Activated T-helper 1 cell treated with anti-CD3 and anti-CD28 coated beads, Interleukin-12 subunit alpha, Interleukin-12 subunit beta, Interleukin-2, Interleukin-4 antibody, amounts not matched to agents 30 ng/mL and 10 ng/mL and 1 ng/mL, durations not matched to agents 14 hours and 24 hours and 36 hours (primary cell): Measurements from ENCODE around the gene PTPN21. TPM values are rescaled to one million over a fixed set of nuclear protein-coding genes. Genes with fewer than 3 reads are reported as not detected.

Experiments
- DNase-seq: peaks from one replicate; pipeline ENCODE4 v3.0.0; 2021; ENCODE audit warnings: low spot score
- H3K27ac Mint-ChIP-seq: one replicate; pipeline ENCODE4 v1.8.0; 2021; ENCODE audit warnings: mild to moderate bottlenecking, mixed read lengths
- H3K27me3 Mint-ChIP-seq: one replicate; pipeline ENCODE4 v1.8.0; 2022; ENCODE audit warnings: mild to moderate bottlenecking, moderate library complexity, mixed read lengths; ENCODE audit not compliant: insufficient read depth
- H3K36me3 Mint-ChIP-seq: one replicate; pipeline ENCODE4 v1.8.0; 2021; ENCODE audit warnings: low read depth, mixed read lengths
- H3K4me1 Mint-ChIP-seq: one replicate; pipeline ENCODE4 v1.8.0; 2021; ENCODE audit warnings: low read depth, mixed read lengths
- H3K4me3 Mint-ChIP-seq: one replicate; pipeline ENCODE4 v1.8.0; 2021; ENCODE audit warnings: mild to moderate bottlenecking, moderate library complexity, mixed read lengths
- H3K9me3 Mint-ChIP-seq: one replicate; pipeline ENCODE4 v1.8.0; 2021; ENCODE audit warnings: mixed read lengths
- intact Hi-C: fragments of 100-400 bp; cut with micrococcal nuclease; formaldehyde crosslinking; loops from one replicate; pipeline ENCODE4 v1.15.1; 2024
- total RNA-seq: library from RNA; stranded (reverse); gene quantifications from 2 replicates; pipeline ENCODE4 v1.2.3, GENCODE V29; 2022

The PTPN21 gene
- total RNA-seq, 1 donor from 2014 or later, result 0.31 TPM

- Mint-ChIP-seq H3K9me3 (no peaks in the 10 kb centered on the region), H3K36me3 (no peaks in the 10 kb centered on the region), H3K27me3 (peaks cover 9% of the 10 kb centered on the region), H3K4me3 (no peak overlapping the region), H3K4me1 (no peaks in the 10 kb centered on the region), H3K27ac (no peak overlapping the region)
- DNase-seq, result no peak
- intact Hi-C loops, result no loop called here
These were observed 36.0 kb downstream of the PTPN21 start for GRCh38 chr14:88518592-88519512.

- H3K4me1 Mint-ChIP-seq, result no peaks in the 10 kb centered on the region
- H3K27me3 Mint-ChIP-seq, result peaks cover 6% of the 10 kb centered on the region
- H3K4me3 Mint-ChIP-seq, result no peak overlapping the region
- H3K36me3 Mint-ChIP-seq, result no peaks in the 10 kb centered on the region
- H3K27ac Mint-ChIP-seq, result no peak overlapping the region
- no peaks in the 10 kb centered on the region for H3K9me3 Mint-ChIP-seq
- intact Hi-C loops, result no loop called here
- no peak for DNase-seq
These were observed 37.9 kb downstream of the PTPN21 start for GRCh38 chr14:88516861-88517357.

GRCh38 chr14:88515499-88516221 is 39.1 kb downstream of the PTPN21 start:
- H3K27me3 Mint-ChIP-seq, result peaks cover 6% of the 10 kb centered on the region
- H3K4me1 Mint-ChIP-seq, result no peaks in the 10 kb centered on the region
- H3K9me3 Mint-ChIP-seq, result no peaks in the 10 kb centered on the region
- H3K27ac Mint-ChIP-seq, result no peak overlapping the region
- no peak for DNase-seq
- no peak overlapping the region for H3K4me3 Mint-ChIP-seq
- intact Hi-C loops, result no loop called here
- no peaks in the 10 kb centered on the region for H3K36me3 Mint-ChIP-seq

GRCh38 chr14:88507208-88507607 is 47.6 kb downstream of the PTPN21 start:
- no peak overlapping the region for H3K4me3 Mint-ChIP-seq
- H3K27ac Mint-ChIP-seq, result no peak overlapping the region
- no peaks in the 10 kb centered on the region for H3K36me3 Mint-ChIP-seq
- H3K4me1 Mint-ChIP-seq, result no peaks in the 10 kb centered on the region
- no peaks in the 10 kb centered on the region for H3K9me3 Mint-ChIP-seq
- H3K27me3 Mint-ChIP-seq, result peaks cover 13% of the 10 kb centered on the region
- no peak for DNase-seq
- intact Hi-C loops, result no loop called here

- H3K4me3 Mint-ChIP-seq, result no peak overlapping the region
- no peak overlapping the region for H3K27ac Mint-ChIP-seq
- H3K9me3 Mint-ChIP-seq, result no peaks in the 10 kb centered on the region
- H3K36me3 Mint-ChIP-seq, result no peaks in the 10 kb centered on the region
- no peaks in the 10 kb centered on the region for H3K4me1 Mint-ChIP-seq
- peaks cover 21% of the 10 kb centered on the region for H3K27me3 Mint-ChIP-seq
- DNase-seq, result no peak
- intact Hi-C loops, result no loop called here
These were observed 49.2 kb downstream of the PTPN21 start for GRCh38 chr14:88505621-88506020.

- H3K4me3 Mint-ChIP-seq, result no peak overlapping the region
- no peaks in the 10 kb centered on the region for H3K4me1 Mint-ChIP-seq
- H3K36me3 Mint-ChIP-seq, result no peaks in the 10 kb centered on the region
- no peak overlapping the region for H3K27ac Mint-ChIP-seq
- intact Hi-C loops, result no loop called here
- DNase-seq, result no peak
- H3K9me3 Mint-ChIP-seq, result no peaks in the 10 kb centered on the region
- H3K27me3 Mint-ChIP-seq, result peaks cover 21% of the 10 kb centered on the region
These were observed 50.2 kb downstream of the PTPN21 start for GRCh38 chr14:88504602-88505001.

GRCh38 chr14:88503754-88504406 is 50.9 kb downstream of the PTPN21 start:
- Mint-ChIP-seq H3K27ac (no peak overlapping the region), H3K4me3 (no peak overlapping the region), H3K9me3 (no peaks in the 10 kb centered on the region), H3K27me3 (peaks cover 14% of the 10 kb centered on the region), H3K36me3 (no peaks in the 10 kb centered on the region), H3K4me1 (no peaks in the 10 kb centered on the region)
- no peak for DNase-seq
- intact Hi-C loops, result no loop called here

- Mint-ChIP-seq H3K4me3 (no peak overlapping the region), H3K27ac (no peak overlapping the region), H3K36me3 (no peaks in the 10 kb centered on the region), H3K27me3 (peaks cover 17% of the 10 kb centered on the region), H3K4me1 (no peaks in the 10 kb centered on the region), H3K9me3 (no peaks in the 10 kb centered on the region)
- DNase-seq, result no peak
- intact Hi-C loops, result no loop called here
These were observed 52.1 kb downstream of the PTPN21 start for GRCh38 chr14:88502740-88503139.

GRCh38 chr14:88500611-88501010 is 54.2 kb downstream of the PTPN21 start:
- Mint-ChIP-seq H3K27me3 (peaks cover 10% of the 10 kb centered on the region), H3K4me3 (no peak overlapping the region), H3K27ac (no peak overlapping the region), H3K9me3 (no peaks in the 10 kb centered on the region), H3K36me3 (no peaks in the 10 kb centered on the region), H3K4me1 (no peaks in the 10 kb centered on the region)
- intact Hi-C loops, result no loop called here
- no peak for DNase-seq

GRCh38 chr14:88499225-88499624 is 55.6 kb downstream of the PTPN21 start:
- Mint-ChIP-seq H3K4me3 (no peak overlapping the region), H3K9me3 (no peaks in the 10 kb centered on the region), H3K27me3 (peaks cover 10% of the 10 kb centered on the region), H3K4me1 (no peaks in the 10 kb centered on the region), H3K27ac (no peak overlapping the region), H3K36me3 (no peaks in the 10 kb centered on the region)
- intact Hi-C loops, result loop anchor here (10.0 kb wide), 1 partner anchor 296 kb away; the partner anchor contains the start of gene EML5
- no peak for DNase-seq

- H3K4me3 Mint-ChIP-seq, result no peak overlapping the region
- intact Hi-C loops, result loop anchor here (10.0 kb wide), 1 partner anchor 298 kb away; the partner anchor contains the start of gene EML5
- peaks cover 4% of the 10 kb centered on the region for H3K4me1 Mint-ChIP-seq
- DNase-seq, result no peak
- H3K9me3 Mint-ChIP-seq, result no peaks in the 10 kb centered on the region
- no peak overlapping the region for H3K27ac Mint-ChIP-seq
- H3K36me3 Mint-ChIP-seq, result no peaks in the 10 kb centered on the region
- H3K27me3 Mint-ChIP-seq, result peaks cover 15% of the 10 kb centered on the region
These were observed 58.4 kb downstream of the PTPN21 start for GRCh38 chr14:88496414-88496813.

- no peak overlapping the region for H3K4me3 Mint-ChIP-seq
- no peaks in the 10 kb centered on the region for H3K9me3 Mint-ChIP-seq
- no peaks in the 10 kb centered on the region for H3K36me3 Mint-ChIP-seq
- H3K27ac Mint-ChIP-seq, result no peak overlapping the region
- H3K27me3 Mint-ChIP-seq, result peaks cover 10% of the 10 kb centered on the region
- no peak for DNase-seq
- intact Hi-C loops, result loop anchor here (2.0 to 10.0 kb wide), 2 partner anchors 301 to 519 kb away; partner anchors contain the start of gene EML5
- peaks cover 4% of the 10 kb centered on the region for H3K4me1 Mint-ChIP-seq
These were observed 61.2 kb downstream of the PTPN21 start for GRCh38 chr14:88493392-88494185.
